ENCODE data around the gene DSE.

DSE gene

GRCh38 chr6:116412270-116412669 lies 41.5 kb downstream of the DSE start:
- DNase-seq (ENCODE audit: low read depth), result peak; percentile 37

- no peak for DNase-seq (ENCODE audit: low read depth)
Observed at GRCh38 chr6:116413357-116413756, 42.6 kb downstream of the DSE start.

- no peak for DNase-seq (ENCODE audit: low read depth)
Observed at GRCh38 chr6:116417661-116418060, 46.9 kb downstream of the DSE start.

- DNase-seq (ENCODE audit: low read depth), result peak; percentile 57
Observed at GRCh38 chr6:116419069-116419786, 48.5 kb downstream of the DSE start.

- no peak for DNase-seq (ENCODE audit: low read depth)
Observed at GRCh38 chr6:116420341-116420740, 49.6 kb downstream of the DSE start.

GRCh38 chr6:116422238-116422637 lies 51.5 kb downstream of the DSE start:
- DNase-seq (ENCODE audit: low read depth), result no peak

GRCh38 chr6:116424001-116424400 lies 53.3 kb downstream of the DSE start:
- DNase-seq (ENCODE audit: low read depth), result peak; percentile 57

- no peak for DNase-seq (ENCODE audit: low read depth)
Observed at GRCh38 chr6:116426551-116426950, 55.8 kb downstream of the DSE start.

GRCh38 chr6:116429111-116429510 lies 58.4 kb downstream of the DSE start:
- DNase-seq (ENCODE audit: low read depth), result no peak

- no peak for DNase-seq (ENCODE audit: low read depth)
Observed at GRCh38 chr6:116430860-116431259, 60.1 kb downstream of the DSE start.

- DNase-seq (ENCODE audit: low read depth), result no peak
Observed at GRCh38 chr6:116431964-116432595, 61.3 kb downstream of the DSE start.

GRCh38 chr6:116433206-116433712 lies 62.5 kb downstream of the DSE start:
- DNase-seq (ENCODE audit: low read depth), result no peak

GRCh38 chr6:116434056-116434725 lies 63.4 kb downstream of the DSE start:
- no peak for DNase-seq (ENCODE audit: low read depth)

- DNase-seq (ENCODE audit: low read depth), result no peak
Observed at GRCh38 chr6:116436586-116436985, 65.8 kb downstream of the DSE start.

GRCh38 chr6:116437656-116438055 lies 66.9 kb downstream of the DSE start:
- DNase-seq (ENCODE audit: low read depth), result no peak

GRCh38 chr6:116438590-116439448 lies 68.1 kb downstream of the DSE start:
- no peak for DNase-seq (ENCODE audit: low read depth)

- peak; percentile 78 for DNase-seq (ENCODE audit: low read depth)
Observed at GRCh38 chr6:116439522-116440051, 68.8 kb downstream of the DSE start.

GRCh38 chr6:116443105-116443504 lies 72.4 kb downstream of the DSE start:
- peak; percentile 46 for DNase-seq (ENCODE audit: low read depth)

- DNase-seq (ENCODE audit: low read depth), result peak; percentile 49
Observed at GRCh38 chr6:116444092-116444491, 73.3 kb downstream of the DSE start.

- no peak for DNase-seq (ENCODE audit: low read depth)
Observed at GRCh38 chr6:116444575-116444974, 73.8 kb downstream of the DSE start.

- DNase-seq (ENCODE audit: low read depth), result no peak
Observed at GRCh38 chr6:116445102-116445501, 74.4 kb downstream of the DSE start.

GRCh38 chr6:116446399-116446798 lies 75.7 kb downstream of the DSE start:
- DNase-seq (ENCODE audit: low read depth), result peak; percentile 72

All from EH (cell line).